GM19043 (cell line): ENCODE data around the gene GABRD.

ENCODE experiments used
- ATAC-seq: cut with Tn5 transposase; IDR thresholded peaks from one replicate; pipeline ENCODE4 v1.9.1; 2021; ENCODE audit warnings: low read depth; ENCODE audit not compliant: unreplicated experiment

The GABRD gene

GRCh38 chr1:1984560-1985070 lies 34.5 kb upstream of the GABRD start:
- no peak for ATAC-seq

GRCh38 chr1:1985375-1986050 lies 33.6 kb upstream of the GABRD start:
- ATAC-seq: no peak

GRCh38 chr1:1986451-1987141 lies 32.5 kb upstream of the GABRD start:
- ATAC-seq: no peak

- no peak for ATAC-seq
Observed at GRCh38 chr1:1987142-1987510, 32.0 kb upstream of the GABRD start.

GRCh38 chr1:1988061-1988945 lies 30.8 kb upstream of the GABRD start:
- no peak for ATAC-seq

- no peak for ATAC-seq
Observed at GRCh38 chr1:1989102-1989542, 30.0 kb upstream of the GABRD start.

- no peak for ATAC-seq
Observed at GRCh38 chr1:1989789-1990188, 29.4 kb upstream of the GABRD start.

GRCh38 chr1:1990222-1990621 lies 28.9 kb upstream of the GABRD start:
- ATAC-seq: no peak

GRCh38 chr1:1994536-1994935 lies 24.6 kb upstream of the GABRD start:
- no peak for ATAC-seq

GRCh38 chr1:1996207-1996651 lies 22.9 kb upstream of the GABRD start:
- ATAC-seq: no peak

GRCh38 chr1:1997576-1997975 lies 21.6 kb upstream of the GABRD start:
- ATAC-seq: no peak

GRCh38 chr1:2000432-2000831 lies 18.7 kb upstream of the GABRD start:
- no peak for ATAC-seq

GRCh38 chr1:2000850-2001249 lies 18.3 kb upstream of the GABRD start:
- ATAC-seq: no peak

- ATAC-seq: no peak
Observed at GRCh38 chr1:2001773-2002411, 17.3 kb upstream of the GABRD start.

GRCh38 chr1:2003541-2004131 lies 15.5 kb upstream of the GABRD start, which contains the start of gene CFAP74:
TSS of gene CFAP74 (minus strand) at chr1:2003786. CDS start at chr1:1990956, 12,830 bp downstream.
- no peak for ATAC-seq

- ATAC-seq: no peak
Observed at GRCh38 chr1:2004856-2005255, 14.3 kb upstream of the GABRD start.

- no peak for ATAC-seq
Observed at GRCh38 chr1:2009101-2010053, 9.8 kb upstream of the GABRD start.

- ATAC-seq: no peak
Observed at GRCh38 chr1:2014181-2014580, 5.0 kb upstream of the GABRD start.
